HepG2 (cell line): Measurements from ENCODE around the gene AGAP1.

ENCODE experiments used
- ARHGAP35 ChIP-seq: sonication (generic); formaldehyde crosslinking; IDR thresholded peaks from 2 replicates; pipeline ENCODE4 v1.9.0; 2022; ENCODE audit warnings: mild to moderate bottlenecking, inconsistent platforms, moderate library complexity, missing genetic modification reagents, borderline replicate concordance
- FOXP4 ChIP-seq: sonication (generic); formaldehyde crosslinking; IDR thresholded peaks from 2 replicates; pipeline ENCODE4 v1.4.0; 2020; ENCODE audit warnings: missing genetic modification reagents
- NR2F1 ChIP-seq, 2 experiments: fragments of 450-650 bp in 1 of 2; formaldehyde crosslinking in 1 of 2; IDR thresholded peaks; 2 replicates each; pipeline versions ENCODE4 v1.5.0 to v1.6.1; 2016 to 2020; ENCODE audit warnings: mild to moderate bottlenecking in 1 of 2, missing compliant biosample characterization in 1 of 2, missing genetic modification reagents in 1 of 2, moderate library complexity in 1 of 2
- RBM39 ChIP-seq: fragments of 200-400 bp; formaldehyde crosslinking; IDR thresholded peaks from one replicate; pipeline ENCODE4 v1.6.1; 2018; ENCODE audit warnings: antibody characterized with exemption, mild to moderate bottlenecking, low read depth, low read length; ENCODE audit not compliant: poor library complexity, severe bottlenecking
- RFX3 ChIP-seq: IDR thresholded peaks from 2 replicates; pipeline ENCODE4 v1.6.1; 2016; ENCODE audit warnings: missing biosample characterization, missing genetic modification reagents
- SOX6 ChIP-seq, 2 experiments: fragments of 450-650 bp in 1 of 2; sonication (generic) in 1 of 2; formaldehyde crosslinking in 1 of 2; IDR thresholded peaks; 2 replicates each; pipeline versions ENCODE4 v1.4.0 to v1.6.1; 2017 to 2020; ENCODE audit warnings: antibody characterized with exemption in 1 of 2, mild to moderate bottlenecking in 1 of 2, missing genetic modification reagents in 1 of 2
- ZIK1 ChIP-seq: sonication (generic); formaldehyde crosslinking; IDR thresholded peaks from 2 replicates; pipeline ENCODE4 v1.5.0; 2020; ENCODE audit warnings: mild to moderate bottlenecking, low read depth, missing genetic modification reagents, borderline replicate concordance
- ZNF138 ChIP-seq: sonication (generic); formaldehyde crosslinking; IDR thresholded peaks from 2 replicates; pipeline ENCODE4 v1.5.0; 2020; ENCODE audit warnings: mild to moderate bottlenecking, low read depth, missing genetic modification reagents
- TF ChIP-seq, protein P1 (sequence below), 2 experiments: IDR thresholded peaks; 2 replicates each; pipeline ENCODE4 v1.6.1; 2011 to 2012; ENCODE audit warnings: low read length in 2 of 2, borderline replicate concordance in 1 of 2, low read depth in 1 of 2, mild to moderate bottlenecking in 1 of 2, moderate library complexity in 1 of 2
- TF ChIP-seq, protein P2 (sequence below): sonication (generic); formaldehyde crosslinking; IDR thresholded peaks from 2 replicates; pipeline ENCODE4 v1.8.1; 2023; ENCODE audit warnings: mild to moderate bottlenecking, missing genetic modification reagents, borderline replicate concordance
- TF ChIP-seq, protein P3 (sequence below): sonication (generic); formaldehyde crosslinking; IDR thresholded peaks from 2 replicates; pipeline ENCODE4 v1.5.0; 2020; ENCODE audit warnings: mild to moderate bottlenecking, missing genetic modification reagents, moderate library complexity

DNA sequence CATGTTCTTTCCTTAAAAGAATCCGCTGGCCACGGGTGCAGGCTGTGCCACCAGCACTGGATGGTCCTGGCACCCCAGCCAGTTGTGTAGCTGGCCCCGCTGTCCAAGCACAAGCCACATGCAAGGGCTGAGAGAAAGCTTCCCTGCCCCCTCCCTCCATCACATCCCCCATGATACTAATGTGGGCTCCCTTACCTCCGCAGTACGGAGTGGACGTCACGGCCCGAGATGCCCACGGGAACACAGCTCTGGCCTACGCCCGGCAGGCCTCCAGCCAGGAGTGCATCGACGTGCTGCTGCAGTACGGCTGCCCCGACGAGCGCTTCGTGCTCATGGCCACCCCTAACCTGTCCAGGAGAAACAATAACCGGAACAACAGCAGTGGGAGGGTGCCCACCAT is 629.9 kb downstream of the AGAP1 start:
- TF ChIP-seq ARHGAP35 (CRISPR knock-in tag) (no peak), SOX6 (IDR thresholded peaks at IDR 0.05) (no peak), SOX6 (CRISPR knock-in tag; IDR thresholded peaks at IDR 0.05) (no peak), ZNF138 (no peak), NR2F1 (CRISPR knock-in tag; IDR thresholded peaks at IDR 0.05) (no peak), FOXP4 (CRISPR knock-in tag) (no peak), RFX3 (CRISPR knock-in tag) (no peak), ZIK1 (CRISPR knock-in tag) (no peak), RBM39 (no peak)
- TF ChIP-seq, protein P1, sequence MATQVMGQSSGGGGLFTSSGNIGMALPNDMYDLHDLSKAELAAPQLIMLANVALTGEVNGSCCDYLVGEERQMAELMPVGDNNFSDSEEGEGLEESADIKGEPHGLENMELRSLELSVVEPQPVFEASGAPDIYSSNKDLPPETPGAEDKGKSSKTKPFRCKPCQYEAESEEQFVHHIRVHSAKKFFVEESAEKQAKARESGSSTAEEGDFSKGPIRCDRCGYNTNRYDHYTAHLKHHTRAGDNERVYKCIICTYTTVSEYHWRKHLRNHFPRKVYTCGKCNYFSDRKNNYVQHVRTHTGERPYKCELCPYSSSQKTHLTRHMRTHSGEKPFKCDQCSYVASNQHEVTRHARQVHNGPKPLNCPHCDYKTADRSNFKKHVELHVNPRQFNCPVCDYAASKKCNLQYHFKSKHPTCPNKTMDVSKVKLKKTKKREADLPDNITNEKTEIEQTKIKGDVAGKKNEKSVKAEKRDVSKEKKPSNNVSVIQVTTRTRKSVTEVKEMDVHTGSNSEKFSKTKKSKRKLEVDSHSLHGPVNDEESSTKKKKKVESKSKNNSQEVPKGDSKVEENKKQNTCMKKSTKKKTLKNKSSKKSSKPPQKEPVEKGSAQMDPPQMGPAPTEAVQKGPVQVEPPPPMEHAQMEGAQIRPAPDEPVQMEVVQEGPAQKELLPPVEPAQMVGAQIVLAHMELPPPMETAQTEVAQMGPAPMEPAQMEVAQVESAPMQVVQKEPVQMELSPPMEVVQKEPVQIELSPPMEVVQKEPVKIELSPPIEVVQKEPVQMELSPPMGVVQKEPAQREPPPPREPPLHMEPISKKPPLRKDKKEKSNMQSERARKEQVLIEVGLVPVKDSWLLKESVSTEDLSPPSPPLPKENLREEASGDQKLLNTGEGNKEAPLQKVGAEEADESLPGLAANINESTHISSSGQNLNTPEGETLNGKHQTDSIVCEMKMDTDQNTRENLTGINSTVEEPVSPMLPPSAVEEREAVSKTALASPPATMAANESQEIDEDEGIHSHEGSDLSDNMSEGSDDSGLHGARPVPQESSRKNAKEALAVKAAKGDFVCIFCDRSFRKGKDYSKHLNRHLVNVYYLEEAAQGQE (IDR thresholded peaks at IDR 0.05; ENCODE audit: borderline replicate concordance in 1 of 2, low read depth in 1 of 2, low read length in 2 of 2) = no peak
- TF ChIP-seq, protein P2, sequence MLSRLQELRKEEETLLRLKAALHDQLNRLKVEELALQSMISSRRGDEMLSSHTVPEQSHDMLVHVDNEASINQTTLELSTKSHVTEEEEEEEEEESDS = no peak
- TF ChIP-seq, protein P3, sequence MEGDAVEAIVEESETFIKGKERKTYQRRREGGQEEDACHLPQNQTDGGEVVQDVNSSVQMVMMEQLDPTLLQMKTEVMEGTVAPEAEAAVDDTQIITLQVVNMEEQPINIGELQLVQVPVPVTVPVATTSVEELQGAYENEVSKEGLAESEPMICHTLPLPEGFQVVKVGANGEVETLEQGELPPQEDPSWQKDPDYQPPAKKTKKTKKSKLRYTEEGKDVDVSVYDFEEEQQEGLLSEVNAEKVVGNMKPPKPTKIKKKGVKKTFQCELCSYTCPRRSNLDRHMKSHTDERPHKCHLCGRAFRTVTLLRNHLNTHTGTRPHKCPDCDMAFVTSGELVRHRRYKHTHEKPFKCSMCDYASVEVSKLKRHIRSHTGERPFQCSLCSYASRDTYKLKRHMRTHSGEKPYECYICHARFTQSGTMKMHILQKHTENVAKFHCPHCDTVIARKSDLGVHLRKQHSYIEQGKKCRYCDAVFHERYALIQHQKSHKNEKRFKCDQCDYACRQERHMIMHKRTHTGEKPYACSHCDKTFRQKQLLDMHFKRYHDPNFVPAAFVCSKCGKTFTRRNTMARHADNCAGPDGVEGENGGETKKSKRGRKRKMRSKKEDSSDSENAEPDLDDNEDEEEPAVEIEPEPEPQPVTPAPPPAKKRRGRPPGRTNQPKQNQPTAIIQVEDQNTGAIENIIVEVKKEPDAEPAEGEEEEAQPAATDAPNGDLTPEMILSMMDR (CRISPR knock-in tag) = no peak
